NCI-H187 treated with DMSO at 0.1 percent for 48 hours (cell line): ENCODE results near the gene DLST.

Experiments
- DNase-seq: peaks from one replicate; lab custom pipeline; 2025; lab: John Stamatoyannopoulos, UW

DLST gene

DNA sequence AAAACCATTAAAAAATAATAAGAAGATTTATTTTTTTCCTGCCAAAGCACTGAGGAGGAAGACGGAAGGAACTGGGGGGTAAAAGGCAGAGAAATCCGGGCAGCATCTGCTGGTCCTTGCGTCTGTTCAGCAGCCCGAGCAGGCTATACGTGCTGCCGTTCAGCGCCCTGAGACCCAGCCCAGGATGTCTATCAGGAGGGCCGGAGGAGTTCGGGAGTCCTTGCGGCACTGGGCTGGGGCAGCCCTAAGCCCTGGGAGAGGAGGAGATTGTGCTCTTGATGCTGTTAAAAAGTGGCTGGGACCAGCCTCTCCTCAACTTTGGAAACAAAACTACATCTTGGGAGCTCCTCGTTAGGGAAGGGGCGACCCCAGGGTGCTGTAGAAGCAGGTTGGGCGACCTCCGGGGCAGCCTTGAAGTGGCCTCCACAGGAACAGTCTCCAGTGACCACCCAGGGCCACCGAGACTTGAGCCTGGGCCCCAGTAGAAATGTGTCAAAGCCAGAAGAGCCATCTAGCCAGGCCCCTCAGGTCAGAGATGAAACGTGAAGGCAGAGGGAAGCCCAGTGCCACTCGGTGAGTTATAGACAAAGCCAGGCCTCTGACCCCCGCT is 59.3 kb downstream of the DLST start:
- DNase-seq = no peak

DNA sequence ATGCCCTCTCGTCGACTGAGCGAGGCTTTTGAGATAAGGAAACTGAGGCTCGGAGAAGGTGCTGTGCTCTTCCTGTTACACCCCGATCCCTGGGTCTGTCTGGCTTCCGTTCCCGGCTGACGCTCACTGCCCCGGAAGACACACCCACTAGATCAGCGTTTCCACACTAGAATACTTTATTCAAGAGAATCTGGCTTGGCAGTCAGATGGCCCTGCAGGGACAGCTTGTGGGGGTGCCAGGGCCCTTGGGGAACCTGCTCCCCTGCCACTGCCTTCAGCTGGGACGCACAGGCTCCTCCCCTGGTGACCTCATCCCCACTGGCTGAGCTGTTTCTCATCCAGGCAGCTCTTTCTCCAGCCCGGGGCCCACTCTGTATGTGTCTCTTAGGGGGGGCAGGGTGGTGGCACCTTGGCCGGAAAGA is 60.0 kb downstream of the DLST start:
- DNase-seq = no peak

DNA sequence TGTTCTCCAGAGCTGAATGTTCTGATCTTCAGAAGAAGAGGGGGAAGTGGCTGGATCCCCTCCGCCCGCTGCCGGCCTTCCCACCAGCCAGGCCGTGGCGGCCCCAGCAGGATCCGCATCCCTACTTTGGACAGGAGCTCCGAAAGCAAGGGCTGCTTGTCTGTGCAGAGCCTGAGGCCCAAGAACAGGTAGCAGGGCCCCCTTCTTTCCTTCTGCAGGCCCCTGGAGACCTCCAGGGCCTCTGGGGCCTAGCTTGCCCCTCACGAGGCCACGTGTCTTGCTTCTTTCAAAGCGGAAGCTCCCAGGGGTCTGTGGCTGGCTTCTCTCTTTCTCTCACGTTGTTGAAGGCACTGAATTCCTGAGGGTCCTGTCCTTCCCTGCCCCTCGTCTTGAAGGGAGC is 60.5 kb downstream of the DLST start:
- DNase-seq = no peak

DNA sequence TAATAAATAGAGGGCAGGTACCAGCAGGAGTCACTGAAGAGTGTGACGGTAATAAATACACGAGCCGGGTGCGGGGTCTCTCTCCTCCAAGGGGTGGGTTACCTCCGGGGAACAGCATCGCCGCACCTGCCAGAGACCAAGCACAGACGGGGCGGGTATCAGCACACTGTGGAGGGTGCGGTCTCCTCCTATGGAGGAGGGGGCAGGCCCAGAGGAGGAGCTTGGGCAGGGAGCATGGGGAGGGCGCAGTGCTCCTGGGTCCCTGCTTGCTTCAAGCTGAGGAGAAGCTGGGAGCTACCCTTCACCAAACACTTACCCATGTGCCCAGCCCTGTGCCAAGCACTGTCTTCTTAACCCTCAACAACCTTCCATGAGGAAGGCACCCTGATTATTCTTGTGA is 60.9 kb downstream of the DLST start:
- no peak for DNase-seq

DNA sequence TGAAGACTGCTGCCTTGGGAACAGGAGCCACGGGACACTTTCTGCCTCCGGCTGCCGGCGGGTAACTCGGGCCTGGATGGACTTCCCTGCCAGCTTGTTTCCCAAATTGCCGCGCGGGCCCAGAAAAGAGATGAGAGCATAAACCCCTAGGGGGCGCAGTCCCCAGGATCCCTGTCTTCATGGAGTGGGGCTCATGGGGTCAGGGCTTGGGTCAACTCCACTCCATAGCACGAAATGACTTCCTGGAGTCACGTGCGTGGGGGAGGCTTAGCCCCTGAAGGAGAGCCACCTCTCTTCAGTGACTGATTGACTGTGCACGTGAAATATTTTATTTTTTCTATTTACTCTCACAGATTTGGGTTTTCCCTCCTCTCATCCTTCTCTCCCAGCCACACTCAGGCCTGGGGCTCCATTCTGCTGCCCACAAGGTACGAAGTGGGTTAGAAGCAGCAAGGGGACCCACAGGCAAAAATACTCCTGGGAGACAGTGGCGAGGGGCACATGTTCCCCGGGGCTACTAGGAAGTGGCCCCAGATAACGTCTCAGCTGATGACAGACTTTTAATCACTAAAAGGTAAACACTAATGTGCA is 63.6 kb downstream of the DLST start:
- DNase-seq = no peak

DNA sequence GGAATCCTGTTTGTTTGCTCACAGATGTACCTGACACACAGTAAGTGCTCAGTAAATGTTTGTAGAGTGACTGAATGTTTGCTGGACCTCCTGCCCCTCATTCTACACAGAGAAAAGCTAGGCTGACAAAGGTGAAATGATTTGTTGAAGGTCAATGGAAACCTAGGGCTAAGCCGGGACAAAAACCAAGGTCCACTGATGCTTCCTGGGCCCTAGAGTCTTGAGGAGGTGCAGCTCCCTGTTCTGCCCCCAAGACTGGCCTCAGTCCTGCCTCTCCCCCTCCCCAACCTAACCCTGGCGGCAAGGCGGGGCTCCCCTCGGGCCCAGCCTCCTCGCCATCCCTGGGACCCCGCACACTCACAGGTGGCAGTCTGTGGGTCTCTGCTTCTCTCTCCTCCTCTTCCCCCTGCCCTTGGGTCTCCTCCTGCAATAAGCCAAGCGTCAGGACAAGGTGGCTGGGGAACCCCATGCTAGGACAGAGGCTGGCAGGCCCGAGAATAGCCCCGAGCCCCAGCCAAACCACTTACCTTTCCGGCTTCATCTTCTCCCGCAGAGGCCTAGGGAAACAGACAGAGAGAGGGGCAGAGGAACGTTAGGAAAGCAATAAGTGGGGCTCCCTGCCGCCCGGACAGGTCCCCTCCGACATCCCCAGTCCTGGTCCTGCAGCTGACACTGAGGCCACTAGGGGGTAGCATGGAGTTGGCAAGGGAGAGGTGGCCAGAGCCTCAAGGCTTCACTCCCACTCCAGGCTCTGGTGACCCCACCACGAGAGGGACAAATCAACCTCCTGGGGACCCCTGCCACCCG is 64.3 kb downstream of the DLST start:
- peak; percentile 35 for DNase-seq

DNA sequence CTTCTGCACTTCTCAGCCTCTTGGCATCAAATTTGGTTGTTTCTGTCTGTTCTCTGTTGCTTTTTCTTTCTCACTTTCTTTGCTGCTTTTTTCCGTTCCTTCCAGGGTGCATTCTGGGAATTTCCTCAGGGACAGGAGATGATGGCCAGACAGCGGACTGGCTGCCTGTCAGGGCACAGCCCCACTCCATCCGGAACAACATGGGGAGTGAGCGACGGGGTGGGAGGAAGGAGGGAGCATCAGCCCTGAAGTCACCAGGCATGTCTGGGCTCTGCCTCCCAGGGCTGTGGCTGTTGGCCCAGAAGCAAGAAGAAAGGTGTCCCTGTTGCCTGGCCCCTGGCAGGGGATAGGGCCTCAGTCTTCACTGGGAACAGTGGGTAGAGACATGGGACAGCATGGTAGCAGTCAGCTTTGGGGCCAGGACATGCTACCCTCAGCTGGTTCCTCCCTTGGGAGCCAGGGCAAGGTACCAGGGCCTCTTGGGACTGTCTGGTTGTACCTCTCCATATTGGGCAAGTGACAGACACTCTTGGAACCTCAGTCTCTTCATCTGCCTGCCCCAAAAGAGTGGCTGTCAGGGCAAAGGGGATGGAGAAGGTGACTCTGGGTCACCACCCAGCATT is 65.1 kb downstream of the DLST start:
- DNase-seq = no peak

DNA sequence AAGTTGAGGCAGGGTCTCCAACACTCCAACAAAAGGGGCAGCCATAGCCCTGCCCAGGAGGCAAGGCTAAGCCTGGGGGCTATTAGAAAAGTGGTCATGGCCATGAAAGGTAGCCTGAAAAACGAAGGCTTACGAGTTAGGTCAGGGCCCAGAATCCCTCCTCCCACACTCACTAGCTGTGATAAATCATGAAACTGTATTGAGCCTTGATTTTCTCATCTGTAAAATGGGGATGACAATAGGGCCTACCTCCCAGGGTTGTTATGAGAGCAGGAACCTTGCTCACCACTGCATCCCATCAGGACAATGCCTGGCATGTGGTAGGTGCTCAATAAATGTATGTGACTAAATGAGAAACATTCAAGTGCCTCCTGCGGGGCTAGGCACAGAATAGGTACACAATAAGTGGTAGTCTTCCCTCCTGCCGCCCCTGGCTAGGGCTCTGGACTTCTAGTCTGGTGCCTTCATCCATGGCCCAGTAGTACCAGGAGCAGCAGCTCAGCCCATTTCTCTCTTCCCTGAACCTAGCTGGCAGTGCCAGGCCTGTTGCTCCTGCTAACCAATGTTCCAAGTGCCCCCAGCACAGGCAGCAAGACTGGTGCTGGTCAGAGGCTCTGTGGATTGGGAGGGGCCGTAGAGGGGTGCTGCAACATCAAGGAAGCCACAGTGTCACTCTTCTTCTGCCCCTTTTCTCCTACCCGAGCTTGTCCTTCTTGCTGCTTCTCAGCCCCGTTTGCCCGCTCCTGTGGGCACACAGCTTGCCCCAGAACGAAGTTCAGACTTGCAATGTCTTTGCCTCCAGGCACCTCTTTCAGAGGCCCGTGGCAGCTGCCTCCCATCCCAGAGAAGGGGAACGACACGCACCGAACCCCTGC is 65.9 kb downstream of the DLST start:
- no peak for DNase-seq

DNA sequence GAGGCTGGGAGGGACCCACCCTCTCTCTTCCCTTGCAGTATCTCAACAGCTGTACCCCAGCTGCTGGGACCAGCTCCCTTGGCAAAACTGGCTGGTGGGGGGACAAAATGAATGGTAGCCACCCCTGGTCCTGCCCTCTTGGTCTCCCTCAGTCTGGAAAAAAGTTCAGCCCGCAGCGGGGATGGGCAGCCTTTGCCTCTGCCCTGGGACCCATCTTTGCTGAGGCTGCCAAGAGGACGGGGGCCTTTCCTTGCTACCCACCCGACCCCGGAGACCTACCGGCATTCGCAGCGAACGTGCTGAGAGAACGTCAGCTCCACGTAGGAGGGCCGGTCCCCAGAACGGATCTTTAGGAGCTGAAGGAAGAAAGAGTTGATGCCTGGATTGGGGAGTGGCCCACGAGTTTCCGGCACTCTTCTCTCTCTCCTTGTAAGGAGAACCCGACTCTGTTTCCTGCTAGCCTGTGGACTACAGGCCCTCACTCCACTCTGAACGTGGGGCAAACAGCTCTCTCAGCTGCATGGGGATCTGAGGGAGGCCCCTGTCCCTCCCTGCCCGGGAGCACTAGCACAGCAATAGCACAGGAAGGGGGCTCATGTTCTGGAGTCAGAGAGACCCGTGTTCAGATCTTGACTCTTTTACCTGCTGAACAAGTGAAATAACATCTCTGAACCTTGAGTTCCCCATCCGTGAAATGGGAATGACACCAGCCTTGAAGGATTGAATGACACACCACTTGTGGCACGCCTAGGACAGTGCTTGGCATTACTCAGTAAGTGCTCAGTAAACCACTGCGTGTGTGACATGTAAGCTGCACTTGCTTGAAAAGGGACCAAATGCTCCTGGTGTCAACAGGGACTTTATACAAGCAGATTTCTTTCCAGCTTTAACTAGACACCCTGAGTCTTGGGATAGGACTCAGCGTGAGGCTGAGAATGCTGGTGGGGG is 66.8 kb downstream of the DLST start:
- DNase-seq = no peak

DNA sequence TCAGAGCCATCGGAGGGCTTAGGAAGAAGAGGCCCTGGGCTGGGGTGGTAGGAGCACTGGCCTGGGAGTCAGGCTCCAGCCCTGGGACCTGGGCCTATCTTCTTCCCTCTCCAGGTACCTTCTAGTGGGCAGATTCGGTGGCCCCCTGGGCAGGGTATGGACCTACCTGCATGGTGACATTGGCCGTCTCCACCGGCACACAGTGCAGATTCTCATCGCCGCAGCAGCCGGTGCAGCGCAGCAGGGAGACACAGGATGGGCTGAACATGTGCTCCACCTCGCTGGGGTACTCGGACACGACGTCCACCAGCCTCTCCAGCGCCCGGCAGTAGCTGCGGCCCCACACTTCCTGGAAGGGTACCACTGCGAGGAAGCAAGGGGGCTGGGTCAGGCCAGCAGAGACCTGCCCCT is 67.5 kb downstream of the DLST start:
- no peak for DNase-seq

DNA sequence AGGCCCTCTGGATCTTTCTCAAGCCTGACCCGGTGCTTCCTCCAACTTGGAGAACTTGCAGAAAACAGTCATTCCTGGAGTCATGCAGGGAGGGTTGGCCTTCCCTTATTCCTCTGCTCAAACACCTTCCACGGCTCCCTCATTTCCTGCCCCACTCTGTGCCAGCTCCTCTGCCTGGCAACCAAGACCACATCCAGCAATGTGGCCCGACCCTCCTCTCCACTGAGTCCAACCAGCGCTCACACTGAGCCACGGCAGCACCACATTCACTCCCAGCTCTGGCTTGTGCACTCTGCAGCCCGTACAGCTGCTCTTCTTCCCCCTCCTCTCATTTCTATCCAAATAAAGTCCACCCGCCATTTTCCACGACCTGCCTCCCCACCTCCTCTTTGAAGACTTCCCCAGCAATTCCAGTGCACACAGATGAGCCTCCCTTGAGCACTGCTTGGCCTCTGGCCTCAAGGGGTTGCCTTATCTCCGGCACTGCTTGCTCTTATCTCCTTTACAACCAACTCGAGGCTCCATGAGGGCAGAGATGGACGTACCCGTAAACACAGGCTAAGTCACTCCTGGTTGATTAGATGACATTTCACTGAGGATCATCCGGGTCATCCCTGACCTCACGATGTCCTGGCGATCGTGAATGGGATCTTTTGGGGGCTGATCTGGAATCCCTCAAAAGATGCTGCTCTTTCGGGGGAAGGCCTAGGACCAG is 68.3 kb downstream of the DLST start:
- no peak for DNase-seq

DNA sequence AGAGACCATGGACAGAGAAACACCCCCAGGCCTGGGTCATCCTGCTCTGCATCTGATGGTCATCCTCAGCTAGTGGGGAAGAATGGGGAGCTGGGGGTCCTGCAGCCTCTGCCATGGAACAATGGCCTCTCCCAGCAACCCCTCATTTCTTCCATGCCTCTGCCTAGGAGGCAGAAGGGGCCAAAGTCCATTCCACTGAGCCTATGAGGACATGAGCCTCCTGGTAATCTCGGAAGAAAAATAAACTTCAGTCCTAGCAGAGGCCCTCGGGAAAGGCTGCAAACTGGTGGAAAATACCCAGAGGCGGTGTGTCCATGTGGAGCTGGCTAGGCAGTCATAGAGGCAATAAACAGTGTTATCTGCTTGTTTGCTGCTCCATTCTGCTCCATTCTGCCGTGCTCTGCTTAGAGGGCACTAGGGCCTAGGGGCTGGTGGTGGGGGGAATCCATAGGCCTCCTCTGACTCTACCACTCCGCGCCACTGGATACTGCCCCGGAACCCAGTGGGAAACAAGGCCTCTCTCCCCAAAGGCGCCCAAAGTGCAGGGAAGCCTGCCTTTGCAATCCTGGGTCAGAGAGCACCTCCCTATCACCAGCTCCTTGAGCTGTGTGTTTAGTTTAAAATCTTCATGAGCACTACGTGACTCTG is 69.2 kb downstream of the DLST start:
- DNase-seq = no peak

DNA sequence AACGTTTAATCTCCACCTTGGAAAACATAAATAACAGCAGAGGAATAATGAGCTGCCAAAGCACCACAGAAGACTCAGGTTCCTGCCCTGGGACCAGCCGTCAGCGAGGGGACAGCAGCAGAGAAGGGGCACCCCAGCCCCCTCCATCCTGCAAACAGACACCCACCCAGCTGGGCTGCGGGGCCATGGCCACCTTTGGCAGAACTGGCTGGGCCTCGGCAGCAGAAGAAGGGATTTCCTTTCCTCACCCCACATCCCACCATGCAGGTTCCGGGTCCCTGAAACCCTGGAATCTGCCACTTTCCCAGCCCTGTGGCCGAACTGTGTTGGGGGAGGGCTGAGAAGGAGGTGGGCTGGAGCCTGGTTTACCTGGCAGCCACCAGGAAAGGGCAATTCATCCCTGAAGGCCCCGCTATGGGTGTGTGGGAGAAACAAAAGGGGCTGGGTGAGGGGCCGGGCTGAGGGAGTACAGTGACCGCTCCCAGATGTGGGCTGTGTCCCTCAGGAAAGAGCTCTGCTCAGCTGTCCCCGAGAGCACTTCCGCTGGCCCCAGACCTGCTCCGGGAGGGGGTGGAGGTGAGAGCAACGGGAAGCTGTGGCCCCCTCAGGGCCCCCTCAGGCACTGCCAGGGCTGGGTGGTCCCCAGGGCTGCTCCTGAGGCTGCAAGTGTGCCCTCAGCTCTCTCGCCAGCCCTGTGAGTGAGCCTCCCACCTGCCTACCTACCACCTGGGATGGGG is 69.9 kb downstream of the DLST start:
- DNase-seq = no peak

DNA sequence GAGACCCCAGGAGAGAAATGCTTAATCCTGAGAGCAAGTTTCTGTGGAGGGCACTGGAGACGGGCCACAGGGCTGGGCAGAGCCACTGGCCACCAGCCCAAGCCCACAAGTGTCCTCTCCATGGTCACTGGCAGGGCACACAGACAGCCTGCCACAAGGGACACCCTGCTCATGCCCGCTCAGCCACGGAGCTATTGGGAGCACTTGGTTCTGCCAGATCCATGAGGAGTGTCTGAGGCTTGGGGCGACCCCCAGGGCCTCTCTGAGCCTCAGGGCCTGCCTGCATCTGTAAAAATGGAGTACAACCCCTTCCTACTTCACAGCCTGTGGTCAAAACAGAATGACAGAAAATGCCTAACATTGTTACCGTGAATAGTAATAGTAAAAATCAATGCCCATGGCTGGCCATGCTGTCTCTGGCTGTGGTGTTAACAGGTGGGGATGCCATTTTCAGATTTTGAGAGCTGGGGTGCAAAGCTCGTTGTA is 70.5 kb downstream of the DLST start:
- DNase-seq = no peak

DNA sequence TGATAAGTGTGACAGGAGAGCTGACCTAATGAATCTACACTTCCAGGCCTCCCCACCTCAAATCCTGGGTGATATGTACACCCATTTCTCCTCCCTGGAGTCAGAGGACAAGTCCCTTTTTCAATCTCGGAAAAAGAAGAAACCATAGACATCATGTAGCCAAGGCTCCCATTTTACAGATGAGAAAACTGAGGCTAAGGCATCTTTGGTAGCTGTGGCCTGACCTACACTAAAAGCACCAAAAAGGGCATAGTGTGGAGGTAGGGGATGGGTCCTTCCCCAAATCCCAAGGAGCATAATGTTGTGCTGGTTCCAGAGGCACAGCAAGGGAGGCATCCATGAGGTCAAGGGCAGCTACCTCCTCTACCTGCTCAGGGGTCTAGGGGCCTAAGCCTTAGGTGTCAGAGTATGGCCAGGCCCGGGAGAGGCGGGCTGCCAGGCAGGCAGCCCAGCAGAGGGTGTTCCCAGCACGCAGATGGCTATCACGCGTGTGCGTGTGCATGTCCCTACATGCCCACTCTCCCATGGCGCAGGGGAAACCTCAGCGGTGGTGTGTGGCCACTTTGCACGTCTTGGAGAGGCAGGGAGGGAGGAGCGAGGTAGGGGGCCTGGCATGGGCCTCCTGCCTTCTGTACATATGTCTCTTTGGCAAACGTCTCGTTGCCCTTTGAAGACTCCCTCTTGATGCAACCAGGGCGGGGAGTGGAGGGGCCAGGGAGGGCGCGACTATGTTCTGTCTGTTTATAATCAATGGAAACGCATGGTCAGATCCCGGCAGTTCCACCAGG is 71.2 kb downstream of the DLST start:
- no peak for DNase-seq
